ENCODE data around the gene NDUFB10. TPM values are rescaled to one million over a fixed set of nuclear protein-coding genes. Genes with fewer than 3 reads are reported as not detected.

The NDUFB10 gene
- total and polyA plus RNA-seq, 2 donors (not counting 1 experiment from before 2014, with no cell fraction given) = 123 to 149 TPM

- TF ChIP-seq EZH2 (IDR thresholded peaks at IDR 0.05; ENCODE audit: low read length, missing control alignments) = no peak
- TF ChIP-seq CTCF (conservative IDR thresholded peaks at IDR 0.05 in 1 of 2, IDR thresholded peaks at IDR 0.05 in 1 of 2; ENCODE audit: low read depth in 1 of 2, low read length in 2 of 2) = no peak
- no peak overlapping the region for H3K9ac ChIP-seq (ENCODE audit: insufficient read depth, low read length)
- no peak for DNase-seq (ENCODE audit: low read depth in 2 of 2)
- peaks cover 1% of the 10 kb centered on the region for H3K79me2 ChIP-seq (ENCODE audit: control insufficient read depth, insufficient read depth, low read length)
- no peak overlapping the region for H3K4me2 ChIP-seq (ENCODE audit: extremely low read depth, insufficient read depth, low read length)
- peaks cover 37% of the 10 kb centered on the region for H3K36me3 ChIP-seq (ENCODE audit: control insufficient read depth, insufficient read depth, low read length)
- no peak overlapping the region for H2AFZ ChIP-seq (ENCODE audit: low read length)
- H3K9me3 ChIP-seq (ENCODE audit: control insufficient read depth, insufficient read depth, low read depth, low read length) = no peaks in the 10 kb centered on the region
- no peak overlapping the region for H3K4me3 ChIP-seq (replicated peaks in 1 of 4; ENCODE audit: control extremely low read depth in 1 of 4, insufficient read depth in 1 of 4, low read depth in 3 of 4, low read length in 4 of 4)
- H3K27ac ChIP-seq (ENCODE audit: insufficient read depth, low read length) = no peak overlapping the region
- no peaks in the 10 kb centered on the region for H3K4me1 ChIP-seq (ENCODE audit: control insufficient read depth, extremely low read depth, insufficient read depth, low read length)
- H4K20me1 ChIP-seq (ENCODE audit: control insufficient read depth, extremely low read depth, insufficient read depth, low read length) = no peaks in the 10 kb centered on the region
- peaks cover 19% of the 10 kb centered on the region for H3K27me3 ChIP-seq (ENCODE audit: control insufficient read depth, insufficient read depth, low read length)
Observed at GRCh38 chr16:1978476-1979120, 19.3 kb downstream of the NDUFB10 start.

DNA sequence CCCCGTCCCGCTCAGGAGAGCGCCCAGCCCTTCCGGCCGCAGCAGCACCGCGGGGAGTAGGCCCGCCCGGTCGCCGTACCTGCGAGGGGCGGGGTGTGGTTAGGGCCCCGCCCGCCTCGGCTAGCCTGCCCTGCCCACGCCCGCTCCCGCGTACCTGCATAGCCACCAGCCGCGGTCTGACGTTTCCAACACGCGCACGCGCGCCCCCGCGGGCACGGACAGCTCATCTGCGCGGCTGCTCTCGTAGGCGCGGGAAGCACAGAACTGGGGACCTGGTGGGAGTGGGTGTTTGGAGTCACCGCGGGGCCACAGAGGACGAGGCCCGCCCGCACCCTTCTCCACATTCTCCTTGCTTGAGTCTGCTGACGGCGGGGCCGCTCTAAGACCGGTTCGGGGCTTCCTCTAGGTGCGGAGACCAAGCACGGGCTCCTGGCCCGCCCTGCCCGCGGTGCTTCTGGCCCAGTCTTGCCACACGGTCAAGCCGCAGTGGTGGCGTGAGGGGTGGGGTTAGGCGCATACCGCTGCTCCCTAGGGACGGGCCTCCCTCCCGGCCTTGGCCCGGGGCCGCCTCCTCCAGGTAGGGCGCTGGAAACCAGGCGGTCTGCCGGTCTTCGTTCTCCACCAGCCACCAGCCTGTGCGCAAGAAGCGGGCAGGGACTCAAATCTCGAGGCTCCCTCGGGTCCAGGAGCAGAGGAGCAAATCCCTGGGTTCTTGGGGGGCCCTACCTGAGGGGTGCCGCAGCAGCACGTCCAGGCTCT is 20.1 kb downstream of the NDUFB10 start:
- Histone ChIP-seq H3K36me3 (ENCODE audit: control insufficient read depth, insufficient read depth, low read length) (peaks cover 37% of the 10 kb centered on the region), H3K27me3 (ENCODE audit: control insufficient read depth, insufficient read depth, low read length) (peaks cover 19% of the 10 kb centered on the region), H2AFZ (ENCODE audit: low read length) (no peak overlapping the region), H3K4me2 (ENCODE audit: extremely low read depth, insufficient read depth, low read length) (no peak overlapping the region), H3K27ac (ENCODE audit: insufficient read depth, low read length) (no peak overlapping the region), H3K9ac (ENCODE audit: insufficient read depth, low read length) (no peak overlapping the region), H3K4me3 (replicated peaks in 1 of 4; ENCODE audit: control extremely low read depth in 1 of 4, insufficient read depth in 1 of 4, low read depth in 3 of 4, low read length in 4 of 4) (no peak overlapping the region), H3K4me1 (ENCODE audit: control insufficient read depth, extremely low read depth, insufficient read depth, low read length) (no peaks in the 10 kb centered on the region), H3K9me3 (ENCODE audit: control insufficient read depth, insufficient read depth, low read depth, low read length) (no peaks in the 10 kb centered on the region), H3K79me2 (ENCODE audit: control insufficient read depth, insufficient read depth, low read length) (no peaks in the 10 kb centered on the region), H4K20me1 (ENCODE audit: control insufficient read depth, extremely low read depth, insufficient read depth, low read length) (no peaks in the 10 kb centered on the region)
- DNase-seq (ENCODE audit: low read depth in 2 of 2) = no peak
- no peak for TF ChIP-seq EZH2 (IDR thresholded peaks at IDR 0.05; ENCODE audit: low read length, missing control alignments)
- TF ChIP-seq CTCF (conservative IDR thresholded peaks at IDR 0.05 in 1 of 2, IDR thresholded peaks at IDR 0.05 in 1 of 2; ENCODE audit: low read depth in 1 of 2, low read length in 2 of 2) = no peak

- TF ChIP-seq EZH2 (IDR thresholded peaks at IDR 0.05; ENCODE audit: low read length, missing control alignments) = peak; percentile 71
- TF ChIP-seq CTCF (conservative IDR thresholded peaks at IDR 0.05 in 1 of 2, IDR thresholded peaks at IDR 0.05 in 1 of 2; ENCODE audit: low read depth in 1 of 2, low read length in 2 of 2) = no peak
- H3K27me3 ChIP-seq (ENCODE audit: control insufficient read depth, insufficient read depth, low read length) = peaks cover 19% of the 10 kb centered on the region
- no peak overlapping the region for H3K4me3 ChIP-seq (replicated peaks in 1 of 4; ENCODE audit: control extremely low read depth in 1 of 4, insufficient read depth in 1 of 4, low read depth in 3 of 4, low read length in 4 of 4)
- no peaks in the 10 kb centered on the region for H3K9me3 ChIP-seq (ENCODE audit: control insufficient read depth, insufficient read depth, low read depth, low read length)
- H3K27ac ChIP-seq (ENCODE audit: insufficient read depth, low read length) = no peak overlapping the region
- peaks cover 6% of the 10 kb centered on the region for H3K4me1 ChIP-seq (ENCODE audit: control insufficient read depth, extremely low read depth, insufficient read depth, low read length)
- H4K20me1 ChIP-seq (ENCODE audit: control insufficient read depth, extremely low read depth, insufficient read depth, low read length) = no peaks in the 10 kb centered on the region
- no peak for DNase-seq (ENCODE audit: low read depth in 2 of 2)
- no peak overlapping the region for H2AFZ ChIP-seq (ENCODE audit: low read length)
- H3K36me3 ChIP-seq (ENCODE audit: control insufficient read depth, insufficient read depth, low read length) = peaks cover 31% of the 10 kb centered on the region
- no peak overlapping the region for H3K4me2 ChIP-seq (ENCODE audit: extremely low read depth, insufficient read depth, low read length)
- H3K79me2 ChIP-seq (ENCODE audit: control insufficient read depth, insufficient read depth, low read length) = peaks cover 5% of the 10 kb centered on the region
- H3K9ac ChIP-seq (ENCODE audit: insufficient read depth, low read length) = no peak overlapping the region
Observed at GRCh38 chr16:1980030-1980769, 20.9 kb downstream of the NDUFB10 start.
